Kidney epithelial cell (primary cell): ENCODE results near the gene TBCE. TPM values are rescaled to one million over a fixed set of nuclear protein-coding genes. Genes with fewer than 3 reads are reported as not detected.
"Not testable (repeated sequence)": the region's sequence is repeated elsewhere in the genome, so short reads cannot be mapped to it uniquely, and the experiment has no call there.

Experiments used
- DNase-seq: peaks from one replicate; pipeline ENCODE4 v3.0.0-alpha.2; 2010; ENCODE audit warnings: low read depth
- H3K27me3 ChIP-seq: 2 replicates; pipeline ENCODE4 v1.6.0; 2011; ENCODE audit warnings: low read length; ENCODE audit not compliant: control insufficient read depth, insufficient read depth
- H3K36me3 ChIP-seq: 2 replicates; pipeline ENCODE4 v1.5.1; 2011; ENCODE audit warnings: low read length; ENCODE audit not compliant: control insufficient read depth, insufficient read depth
- H3K4me3 ChIP-seq: 2 replicates; pipeline ENCODE4 v1.5.1; 2011; ENCODE audit warnings: low read depth, mild to moderate bottlenecking, control low read depth, low read length
- CTCF ChIP-seq: IDR thresholded peaks from 2 replicates; pipeline ENCODE4 v1.5.1; 2011; ENCODE audit warnings: mild to moderate bottlenecking, moderate library complexity, low read length, control low read depth, inconsistent platforms; ENCODE audit not compliant: insufficient read depth, poor library complexity, severe bottlenecking
- total RNA-seq: library from RNA; depleted of rRNA; stranded (reverse); fragments of >200 nt; gene quantifications from 2 replicates; pipeline ENCODE4 v1.2.3, GENCODE V29; 2015

TBCE gene
- total RNA-seq, 1 donor from 2014 or later = 24.7 TPM

GRCh38 chr1:235342471-235342870 is 24.8 kb upstream of the TBCE start:
- TF ChIP-seq CTCF = no peak
- DNase-seq = no peak
- Histone ChIP-seq H3K27me3 (no peaks in the 10 kb centered on the region), H3K36me3 (no peaks in the 10 kb centered on the region), H3K4me3 (no peak overlapping the region)

- H3K27me3 ChIP-seq = no peaks in the 10 kb centered on the region
- H3K36me3 ChIP-seq = no peaks in the 10 kb centered on the region
- no peak overlapping the region for H3K4me3 ChIP-seq
- DNase-seq = no peak
- TF ChIP-seq CTCF = no peak
These were observed 23.5 kb upstream of the TBCE start for GRCh38 chr1:235343726-235344125.

GRCh38 chr1:235351441-235351840 is 15.8 kb upstream of the TBCE start:
- no peak for TF ChIP-seq CTCF
- Histone ChIP-seq H3K4me3 (no peak overlapping the region), H3K36me3 (no peaks in the 10 kb centered on the region), H3K27me3 (no peaks in the 10 kb centered on the region)
- no peak for DNase-seq

GRCh38 chr1:235351898-235352297 is 15.3 kb upstream of the TBCE start:
- Histone ChIP-seq H3K4me3 (no peak overlapping the region), H3K36me3 (no peaks in the 10 kb centered on the region), H3K27me3 (no peaks in the 10 kb centered on the region)
- no peak for DNase-seq
- no peak for TF ChIP-seq CTCF

- no peak for TF ChIP-seq CTCF
- H3K36me3 ChIP-seq = no peaks in the 10 kb centered on the region
- no peak overlapping the region for H3K4me3 ChIP-seq
- no peak for DNase-seq
- no peaks in the 10 kb centered on the region for H3K27me3 ChIP-seq
These were observed 9.5 kb upstream of the TBCE start for GRCh38 chr1:235357485-235358373.

GRCh38 chr1:235358899-235359298 is 8.3 kb upstream of the TBCE start:
- Histone ChIP-seq H3K27me3 (no peaks in the 10 kb centered on the region), H3K36me3 (no peaks in the 10 kb centered on the region), H3K4me3 (no peak overlapping the region)
- no peak for TF ChIP-seq CTCF
- no peak for DNase-seq

GRCh38 chr1:235364189-235364588 is 3.0 kb upstream of the TBCE start:
- H3K4me3 ChIP-seq, H3K36me3 ChIP-seq, H3K27me3 ChIP-seq, DNase-seq: not testable (repeated sequence)
